Right lobe of liver (tissue), 4 donors: ENCODE data around the gene DNMT3B.

Source experiments
- POLR2A ChIP-seq: fragments of 450-650 bp; IDR thresholded peaks from one replicate; pipeline ENCODE4 v1.6.1; 2017; ENCODE audit warnings: antibody characterized with exemption, mild to moderate bottlenecking
- TF ChIP-seq, protein P1 (sequence below), 4 donors: fragments of 200-600 bp in 3 of 4; fragments of 450-650 bp in 1 of 4; IDR thresholded peaks; one replicate each; pipeline versions ENCODE4 v1.5.1 to v1.8.0; 2016 to 2022; ENCODE audit warnings: antibody characterized with exemption in 4 of 4, mild to moderate bottlenecking in 2 of 4
- donor health status: DM: no; HTN: no; CAD: no.
- donor health status: DM: no; HTN: no; CAD: no.
- donor health status: DM: no; HTN: yes; CAD: no.

DNA sequence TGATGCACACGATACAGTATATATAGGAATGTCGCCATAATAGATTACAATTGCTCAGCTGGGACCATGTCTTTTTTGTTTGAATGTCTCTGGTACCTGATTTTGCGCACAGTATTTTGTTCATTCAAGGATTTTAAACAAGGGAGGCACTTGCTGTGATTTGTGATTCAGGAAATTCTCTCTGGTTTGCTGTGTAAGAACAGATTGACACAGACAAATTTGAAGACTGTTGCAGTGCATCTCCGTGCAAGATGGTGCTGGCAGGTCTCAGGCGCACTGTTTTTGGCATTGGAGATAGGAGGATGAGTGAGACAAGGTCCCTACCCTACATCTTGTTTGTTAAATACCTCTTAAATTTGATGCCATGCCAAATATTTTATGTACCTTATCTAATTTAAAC, 60.0 kb downstream of the DNMT3B start:
- TF ChIP-seq, protein P1, sequence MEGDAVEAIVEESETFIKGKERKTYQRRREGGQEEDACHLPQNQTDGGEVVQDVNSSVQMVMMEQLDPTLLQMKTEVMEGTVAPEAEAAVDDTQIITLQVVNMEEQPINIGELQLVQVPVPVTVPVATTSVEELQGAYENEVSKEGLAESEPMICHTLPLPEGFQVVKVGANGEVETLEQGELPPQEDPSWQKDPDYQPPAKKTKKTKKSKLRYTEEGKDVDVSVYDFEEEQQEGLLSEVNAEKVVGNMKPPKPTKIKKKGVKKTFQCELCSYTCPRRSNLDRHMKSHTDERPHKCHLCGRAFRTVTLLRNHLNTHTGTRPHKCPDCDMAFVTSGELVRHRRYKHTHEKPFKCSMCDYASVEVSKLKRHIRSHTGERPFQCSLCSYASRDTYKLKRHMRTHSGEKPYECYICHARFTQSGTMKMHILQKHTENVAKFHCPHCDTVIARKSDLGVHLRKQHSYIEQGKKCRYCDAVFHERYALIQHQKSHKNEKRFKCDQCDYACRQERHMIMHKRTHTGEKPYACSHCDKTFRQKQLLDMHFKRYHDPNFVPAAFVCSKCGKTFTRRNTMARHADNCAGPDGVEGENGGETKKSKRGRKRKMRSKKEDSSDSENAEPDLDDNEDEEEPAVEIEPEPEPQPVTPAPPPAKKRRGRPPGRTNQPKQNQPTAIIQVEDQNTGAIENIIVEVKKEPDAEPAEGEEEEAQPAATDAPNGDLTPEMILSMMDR (IDR thresholded peaks at IDR 0.05) = no peak
- no peak for TF ChIP-seq POLR2A
